ENCODE data around the gene GTSE1.

Gene GTSE1

DNA sequence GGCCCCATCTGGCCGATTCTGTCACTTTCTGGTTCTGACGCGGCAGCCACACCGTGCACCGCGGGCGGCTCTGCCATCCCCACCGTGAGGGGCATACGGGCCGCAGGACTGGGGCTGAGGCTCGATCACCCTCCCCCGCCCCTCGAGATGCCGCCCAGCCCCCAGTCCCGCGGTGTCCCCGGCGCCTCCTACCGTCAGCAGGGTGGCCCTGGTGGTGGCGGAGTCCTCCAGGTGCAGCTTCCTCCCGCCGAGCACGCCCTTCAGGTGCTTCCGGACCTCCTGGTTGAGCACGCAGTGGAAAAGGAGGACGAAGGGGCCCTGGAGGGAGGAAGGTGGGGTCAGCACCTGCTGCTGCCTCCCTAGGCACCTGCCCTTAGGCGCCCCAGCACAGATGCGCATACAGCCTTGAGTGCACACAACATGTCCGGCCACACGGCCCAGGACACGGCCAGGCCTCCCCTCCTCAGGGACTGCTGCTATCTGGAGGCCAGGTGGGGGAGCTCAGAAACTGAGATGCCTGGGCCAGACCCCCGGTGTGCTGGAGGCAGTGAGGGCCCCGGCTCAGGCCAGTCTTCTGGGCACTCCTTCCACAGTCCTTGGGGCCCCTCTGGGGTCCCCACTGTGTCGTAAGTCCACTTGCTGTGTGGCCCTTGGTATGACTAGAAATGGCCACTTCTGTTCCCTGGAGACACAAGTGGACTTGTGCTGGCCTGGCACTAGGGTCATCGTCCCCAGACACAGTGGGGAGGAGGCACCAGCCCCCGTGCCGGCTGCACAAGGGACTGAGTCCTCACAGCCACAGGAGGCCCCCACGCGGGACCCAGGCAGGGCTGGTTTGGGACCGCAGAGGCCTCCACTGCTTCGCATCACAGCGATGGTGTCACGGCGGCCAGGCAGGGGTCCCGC lies 70.4 kb downstream of the GTSE1 start:
- no peak for DNase-seq (ENCODE audit: low spot score)

DNA sequence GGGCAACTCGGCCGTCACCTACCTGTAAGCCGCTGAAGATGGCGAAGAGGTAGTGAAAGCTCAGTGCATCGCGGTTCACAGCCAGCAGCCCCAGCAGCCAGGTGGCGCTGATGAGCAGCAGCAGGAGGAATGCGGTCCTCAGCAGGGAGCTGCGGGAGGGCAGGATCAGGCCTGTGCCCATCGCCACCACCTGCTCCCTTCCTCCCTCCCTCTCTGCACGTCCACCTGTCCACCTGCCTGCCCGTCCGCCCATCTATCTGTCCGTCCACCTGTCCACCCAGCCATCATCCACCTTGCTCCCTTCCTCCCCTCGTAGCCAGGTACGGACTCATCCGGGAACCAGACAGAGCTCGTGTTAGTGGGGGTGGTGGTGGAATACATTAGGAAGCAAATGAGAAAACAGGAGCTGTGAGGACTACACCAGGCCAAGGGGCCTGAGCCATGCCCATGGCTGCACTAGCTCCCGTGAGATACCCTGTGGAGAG lies 71.1 kb downstream of the GTSE1 start:
- peak; percentile 90 for DNase-seq (ENCODE audit: low spot score)

DNA sequence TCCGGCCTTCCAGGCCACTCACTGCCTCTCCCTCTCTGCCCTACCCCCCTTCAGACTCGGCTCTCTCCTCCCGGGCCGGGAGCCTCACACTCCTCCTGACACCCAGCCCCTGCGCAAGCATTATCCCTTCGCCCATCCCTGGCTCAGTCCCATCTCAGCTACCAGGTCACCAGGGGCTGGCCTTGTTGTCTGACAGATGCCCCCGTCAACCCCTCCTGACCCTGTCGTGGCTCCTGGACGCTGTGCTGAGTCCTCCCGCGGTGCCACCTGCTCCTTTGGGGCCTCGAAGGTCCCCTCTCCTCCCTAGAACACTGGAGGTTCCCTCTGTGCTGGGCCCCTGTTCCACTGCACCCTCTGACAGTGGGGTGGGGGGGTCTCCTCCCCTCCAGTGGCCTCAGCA lies 71.8 kb downstream of the GTSE1 start:
- no peak for DNase-seq (ENCODE audit: low spot score)

- DNase-seq (ENCODE audit: low spot score): no peak
These were observed 72.4 kb downstream of the GTSE1 start for GRCh38 chr22:46368871-46369715.

DNA sequence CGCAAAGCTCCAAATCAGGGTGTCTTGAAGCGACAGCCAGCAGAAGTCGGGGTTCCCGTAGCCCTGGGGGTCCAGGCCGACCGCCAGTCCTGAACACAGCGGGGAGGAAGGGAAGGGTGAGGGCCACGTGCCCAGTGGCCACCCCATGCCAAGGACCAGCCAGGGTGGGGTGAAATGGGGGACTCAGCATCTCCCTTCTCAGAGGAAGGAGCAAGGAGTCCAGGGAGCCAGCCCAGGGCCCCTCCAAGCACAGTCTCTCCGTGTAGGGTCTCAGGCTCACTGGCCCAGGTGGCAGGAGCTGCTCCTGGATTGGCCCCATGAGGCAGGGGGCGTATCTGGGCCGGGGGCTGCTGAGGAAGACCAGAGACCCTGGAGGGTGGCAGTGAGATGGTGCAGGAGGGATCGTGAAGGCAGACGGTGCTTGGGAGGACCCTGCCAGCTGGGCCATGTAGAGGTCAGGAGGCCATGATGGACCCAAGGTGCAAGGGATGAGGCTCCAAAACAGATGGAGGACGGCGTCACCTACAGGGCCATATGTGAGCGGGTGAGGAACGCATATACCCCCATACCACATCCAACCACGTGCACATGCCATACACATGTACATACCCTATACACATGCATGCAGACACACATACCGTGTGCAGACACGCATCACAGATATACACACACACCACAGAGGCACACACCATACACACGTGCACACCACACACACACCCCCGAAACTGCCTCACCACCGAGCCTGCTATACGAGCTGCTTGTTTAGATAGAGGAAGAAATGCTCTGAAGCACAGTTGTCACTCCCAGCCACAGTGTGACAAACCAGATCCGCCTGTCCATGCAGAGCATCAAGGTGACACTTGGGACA lies 73.3 kb downstream of the GTSE1 start:
- no peak for DNase-seq (ENCODE audit: low spot score)

GRCh38 chr22:46370584-46371291 lies 74.1 kb downstream of the GTSE1 start:
- no peak for DNase-seq (ENCODE audit: low spot score)

- no peak for DNase-seq (ENCODE audit: low spot score)
These were observed 75.1 kb downstream of the GTSE1 start for GRCh38 chr22:46371623-46372226.

- no peak for DNase-seq (ENCODE audit: low spot score)
These were observed 76.0 kb downstream of the GTSE1 start for GRCh38 chr22:46372686-46373085.

- no peak for DNase-seq (ENCODE audit: low spot score)
These were observed 76.5 kb downstream of the GTSE1 start for GRCh38 chr22:46373159-46373558.

DNA sequence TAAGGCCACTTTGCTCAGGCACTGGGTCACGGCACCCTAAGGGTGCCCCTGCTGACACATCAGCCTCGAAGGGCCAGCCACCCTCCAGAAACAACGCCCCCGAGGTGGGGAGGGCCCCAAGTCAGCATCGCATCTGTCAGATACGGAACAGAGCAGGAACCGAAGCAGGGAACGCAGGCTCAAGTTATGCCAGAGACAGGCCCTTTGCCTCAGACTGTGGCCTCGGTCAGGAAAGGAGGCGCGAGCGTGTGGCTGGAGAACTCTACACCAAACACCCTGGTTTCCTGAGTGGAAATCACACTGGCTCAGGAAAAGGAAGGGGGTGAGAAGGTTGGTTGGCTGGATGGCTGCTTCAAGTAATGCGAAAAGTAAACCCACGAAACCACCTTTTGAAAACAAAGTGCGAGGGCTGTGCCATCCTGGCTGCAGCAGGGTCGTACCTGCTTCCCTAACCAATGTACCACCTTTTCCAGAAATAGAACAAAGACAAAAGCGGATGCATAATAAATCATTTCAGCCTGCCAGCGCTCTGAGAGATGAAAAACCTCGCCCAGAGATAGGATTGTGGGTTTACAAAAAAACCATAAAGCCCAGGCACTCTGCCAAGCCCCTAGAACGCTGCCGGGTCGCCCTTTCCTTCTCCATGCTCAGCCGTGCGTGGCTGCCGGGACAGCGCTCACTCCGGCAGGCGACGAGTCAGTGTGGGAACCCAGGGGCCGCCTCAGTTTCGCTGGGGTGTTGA lies 77.4 kb downstream of the GTSE1 start:
- no peak for DNase-seq (ENCODE audit: low spot score)

DNA sequence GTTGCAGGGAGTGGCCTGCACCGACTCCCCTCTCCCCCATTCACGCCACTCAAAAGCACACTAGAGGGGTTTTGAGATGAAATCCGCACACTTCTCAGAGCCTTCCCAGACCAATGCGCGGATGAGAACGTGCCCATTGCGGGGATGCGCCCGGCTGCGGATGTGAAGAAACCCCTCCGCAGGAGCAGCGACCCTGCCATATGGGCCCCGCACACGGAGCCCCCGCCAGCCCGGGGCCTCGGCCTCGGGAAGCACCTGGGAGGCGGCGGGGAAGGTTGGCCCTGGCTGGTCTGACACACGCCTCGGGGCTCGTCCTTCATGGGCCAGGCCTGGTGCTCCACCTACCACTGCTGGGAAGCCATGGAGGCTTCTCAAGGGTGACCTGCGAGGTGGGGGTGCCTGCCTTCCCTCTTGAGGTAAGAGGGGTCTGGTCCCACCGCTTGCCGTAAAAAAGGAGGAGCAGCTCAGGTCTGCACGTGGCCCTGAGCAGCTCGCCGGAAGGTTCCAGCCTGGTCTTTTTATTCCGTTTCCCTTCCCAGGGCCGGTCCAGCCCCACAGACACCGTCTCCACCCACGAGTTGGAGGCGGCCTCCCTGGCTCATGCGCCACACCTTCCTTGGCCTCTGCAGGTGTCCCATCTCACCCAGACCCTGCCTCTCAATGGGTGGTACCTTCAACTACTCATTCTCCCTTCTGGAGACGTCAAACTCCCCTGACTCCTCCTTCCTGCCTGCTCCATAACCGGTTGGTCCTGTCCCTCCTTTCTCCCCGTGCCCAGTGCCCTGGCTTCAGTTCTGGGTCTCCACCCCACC lies 78.2 kb downstream of the GTSE1 start:
- no peak for DNase-seq (ENCODE audit: low spot score)

GRCh38 chr22:46376111-46376510 lies 79.4 kb downstream of the GTSE1 start:
- no peak for DNase-seq (ENCODE audit: low spot score)

GRCh38 chr22:46376908-46377524 lies 80.3 kb downstream of the GTSE1 start:
- no peak for DNase-seq (ENCODE audit: low spot score)

DNA sequence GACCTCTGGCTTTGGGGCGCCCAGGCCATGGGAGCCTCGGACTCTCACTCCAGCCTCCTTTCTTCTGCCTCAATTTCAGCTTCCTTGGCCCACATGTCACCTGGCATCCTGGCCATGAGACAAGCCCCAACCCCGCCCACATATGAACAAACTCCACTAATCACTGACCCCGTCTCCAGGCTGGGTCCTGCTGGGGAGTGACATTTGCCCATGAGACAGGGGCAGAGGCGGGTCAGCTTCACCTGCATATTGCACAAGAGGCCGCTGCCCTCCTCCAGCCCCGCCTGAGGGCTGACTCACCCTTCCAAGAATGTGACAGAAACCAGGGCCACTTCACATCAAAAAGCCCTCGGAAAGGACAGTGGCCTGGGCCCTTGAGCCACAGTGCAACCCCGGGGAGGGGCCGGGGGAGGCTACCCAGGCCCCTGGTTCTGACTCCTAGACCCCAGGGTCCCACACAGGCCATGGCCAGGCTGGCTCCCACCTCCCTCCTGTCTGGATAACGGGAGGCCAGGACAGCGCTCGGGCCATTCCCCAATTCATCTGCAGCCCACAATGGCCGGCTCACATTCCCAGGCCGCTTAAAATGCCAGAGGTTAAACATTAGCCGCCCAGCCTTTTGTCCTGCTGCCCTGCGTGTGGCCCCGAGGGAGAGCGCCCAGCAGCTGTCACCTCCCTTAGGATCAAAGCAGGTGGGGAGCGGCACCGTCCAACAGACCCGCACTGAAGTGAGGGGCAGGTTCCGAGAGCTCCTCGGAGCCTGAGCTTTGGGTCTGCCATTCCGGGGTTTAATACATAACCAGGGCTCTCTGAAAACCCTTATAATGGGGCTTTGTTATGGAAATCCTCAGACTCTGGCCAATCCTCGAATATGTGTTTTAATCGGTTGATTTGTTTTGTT lies 81.1 kb downstream of the GTSE1 start:
- peak; percentile 58 for DNase-seq (ENCODE audit: low spot score)

- no peak for DNase-seq (ENCODE audit: low spot score)
These were observed 81.9 kb downstream of the GTSE1 start for GRCh38 chr22:46378426-46379065.

DNA sequence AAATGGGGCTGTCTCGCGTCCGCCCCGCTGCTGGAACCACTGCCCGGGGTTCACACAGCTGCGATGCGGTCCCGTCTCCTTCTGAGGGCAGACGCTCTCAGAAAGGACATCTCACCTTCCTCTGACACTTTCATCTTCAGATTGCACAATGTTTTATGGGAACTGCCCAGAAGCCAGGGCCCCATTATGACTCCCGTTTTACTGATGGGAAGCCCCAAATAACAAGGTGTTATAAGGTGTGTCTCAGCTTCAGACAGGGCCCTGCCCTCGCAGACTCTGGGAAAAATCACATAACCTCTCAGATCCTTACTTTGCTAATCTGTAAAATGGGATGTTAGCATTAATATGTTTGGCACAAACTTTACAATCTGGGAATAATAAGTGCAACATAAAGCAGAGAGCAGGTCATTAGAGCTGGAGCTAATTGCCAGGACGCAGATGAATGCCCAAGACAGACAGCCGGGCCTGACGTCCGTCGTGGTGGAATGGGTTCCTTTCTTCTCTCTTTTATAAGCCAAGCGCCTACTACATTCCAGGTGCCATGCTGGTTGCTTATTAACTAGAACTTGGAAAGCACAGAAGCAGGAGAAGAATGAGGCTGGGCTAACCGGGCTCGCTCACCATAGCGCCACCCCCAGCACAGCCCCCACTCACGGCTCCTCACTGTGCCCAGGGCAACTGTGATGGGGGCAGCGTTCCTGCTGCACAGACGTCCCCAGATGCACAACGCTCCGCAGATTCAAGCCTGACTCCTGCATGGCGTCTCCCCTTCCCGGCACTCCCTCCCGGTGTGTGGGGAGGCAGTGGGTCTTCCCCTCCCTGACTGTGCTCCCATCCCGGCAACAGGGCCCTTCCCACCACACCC lies 82.6 kb downstream of the GTSE1 start:
- no peak for DNase-seq (ENCODE audit: low spot score)

Measured in AG08396 (cell line).